NCI-H2196 (cell line): Measurements from ENCODE around the gene R3HDM1.
"Not testable (repeated sequence)": the region's sequence is repeated elsewhere in the genome, so short reads cannot be mapped to it uniquely, and the experiment has no call there.

Experiments used
- DNase-seq: peaks from one replicate; lab custom pipeline; 2025; ENCODE audit not compliant: unreplicated experiment; lab: John Stamatoyannopoulos, UW

Gene R3HDM1

DNA sequence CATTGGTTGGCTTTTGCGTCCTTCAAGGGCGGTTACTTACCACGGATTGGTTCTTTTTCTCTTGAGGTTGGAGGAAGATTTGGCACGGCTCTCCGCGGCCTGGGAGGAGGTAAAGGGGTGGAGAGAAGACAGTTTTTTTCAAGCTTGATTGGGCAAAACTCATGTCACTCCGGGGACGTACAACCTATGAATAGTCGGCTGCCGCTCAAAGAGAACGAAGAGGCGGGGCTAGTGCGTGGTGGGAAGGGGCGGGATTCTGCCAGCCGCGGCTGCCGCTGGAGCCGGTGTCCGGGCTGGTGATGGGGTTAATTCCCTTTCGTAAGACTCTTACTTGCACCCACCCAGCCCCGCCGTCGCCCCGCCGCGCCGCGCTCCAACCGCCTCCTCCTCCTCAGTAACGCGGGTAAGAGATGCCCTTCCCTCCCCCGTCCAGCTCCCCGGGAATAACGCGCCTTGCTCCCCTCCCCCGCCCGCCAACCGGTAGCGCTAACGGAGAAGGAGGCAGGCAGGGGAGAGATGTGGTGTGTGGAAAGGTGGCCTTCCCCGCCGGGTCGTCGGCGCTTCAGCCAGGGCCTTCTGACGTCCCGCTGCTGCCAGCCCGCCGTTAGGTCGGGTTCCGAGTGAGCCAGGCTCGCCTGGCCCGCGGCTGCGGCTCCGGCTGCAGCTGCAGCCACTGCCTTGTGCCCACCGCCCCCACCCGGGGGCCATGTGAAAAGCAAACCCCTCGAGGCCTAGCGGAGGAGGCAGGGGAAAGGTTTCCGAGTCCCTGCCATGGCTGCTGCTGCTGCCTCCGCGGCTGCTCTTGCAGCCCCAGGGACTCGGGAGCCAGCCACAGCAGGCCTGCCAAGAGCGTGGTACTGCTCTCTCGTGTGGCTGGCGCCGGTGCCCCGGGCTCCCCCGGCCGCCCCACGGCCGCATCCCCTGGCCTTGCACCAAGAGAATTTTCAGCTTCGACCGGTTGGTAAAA is at the start of gene R3HDM1:
Gene R3HDM1 (plus strand): TSS at position 254 of the 967 bp plus-strand sequence. CDS start 73,362 bp downstream, outside the sequence.
- DNase-seq: peak; percentile 99

DNA sequence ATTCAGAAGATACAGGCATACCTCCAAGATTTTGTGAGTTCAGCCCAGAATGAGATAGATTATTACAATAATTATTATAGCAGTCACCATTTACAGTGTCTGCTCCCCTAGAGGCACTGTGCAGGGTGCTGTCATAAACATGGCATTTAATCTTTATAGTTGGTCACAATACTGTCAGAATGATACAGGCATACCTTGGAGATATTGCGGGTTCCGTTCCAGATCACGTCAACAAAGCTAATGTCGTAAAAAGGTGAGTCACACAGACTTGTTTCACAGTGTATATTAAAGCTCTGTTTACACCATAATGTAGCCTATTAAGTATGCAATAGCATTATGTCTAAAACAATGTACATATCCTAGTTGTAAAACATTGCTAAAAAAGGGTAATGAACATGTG is 45.8 kb upstream of the R3HDM1 start:
- no peak for DNase-seq

DNA sequence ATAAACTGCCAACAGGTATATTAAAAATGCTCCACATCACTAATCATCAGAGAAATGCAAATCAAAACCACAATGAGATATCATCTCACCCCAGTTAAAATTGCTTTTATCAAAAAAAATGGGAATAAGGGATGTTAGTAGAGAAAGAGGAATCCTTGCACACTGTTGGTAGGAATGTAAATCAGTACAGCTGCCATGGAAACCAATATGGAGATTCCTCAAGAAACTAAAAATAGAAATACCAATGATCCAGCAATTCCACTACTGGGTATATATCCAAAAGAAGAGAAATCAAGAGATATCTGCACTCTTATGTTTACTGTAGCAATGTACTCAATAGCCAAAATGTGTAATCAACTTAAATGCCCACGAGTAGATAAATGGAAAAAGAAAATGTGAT is 40.9 kb upstream of the R3HDM1 start:
- no peak for DNase-seq

- DNase-seq: no peak
Measured at GRCh38 chr2:135494503-135494902, 36.8 kb upstream of the R3HDM1 start.

- DNase-seq: no peak
Measured at GRCh38 chr2:135494917-135495316, 36.4 kb upstream of the R3HDM1 start.

GRCh38 chr2:135498588-135498987 is 32.7 kb upstream of the R3HDM1 start:
- DNase-seq: not testable (repeated sequence)

DNA sequence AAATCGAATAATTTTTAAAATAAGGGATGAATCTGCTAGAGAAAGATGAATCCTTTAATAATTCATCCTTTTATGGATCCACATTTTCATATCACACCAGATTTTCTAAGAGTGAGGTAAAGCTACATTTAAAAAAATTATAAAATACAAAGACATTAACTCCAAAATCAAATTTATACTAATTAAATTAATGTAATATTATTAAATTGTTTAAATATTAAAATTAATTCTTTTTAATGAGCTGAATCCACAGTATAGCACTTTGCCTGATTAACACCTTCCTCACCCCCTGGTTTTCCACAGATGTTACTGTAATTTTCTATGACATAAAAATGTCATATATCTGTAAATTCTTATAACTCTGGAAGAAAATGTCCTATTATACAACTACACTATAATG is 26.5 kb upstream of the R3HDM1 start:
- no peak for DNase-seq

DNA sequence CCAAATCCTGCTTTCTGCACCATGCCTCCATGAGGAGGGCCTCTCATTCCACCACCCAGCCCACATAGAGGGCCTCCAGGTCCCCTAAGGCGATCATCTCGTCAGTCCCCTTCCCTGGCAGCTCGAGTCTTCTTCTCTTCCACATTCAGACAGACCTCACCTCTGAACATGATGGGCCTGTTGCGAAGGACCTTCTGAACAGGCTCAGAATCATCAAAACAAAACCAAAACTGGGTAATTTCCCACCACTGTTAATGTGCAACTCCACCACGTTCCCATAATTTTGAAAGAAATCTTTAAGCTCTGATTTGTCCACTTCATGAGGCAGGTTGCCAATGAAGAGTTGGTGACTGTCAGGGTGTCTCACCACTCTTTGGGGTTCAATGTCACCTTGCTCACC is 20.7 kb upstream of the R3HDM1 start:
- no peak for DNase-seq

DNA sequence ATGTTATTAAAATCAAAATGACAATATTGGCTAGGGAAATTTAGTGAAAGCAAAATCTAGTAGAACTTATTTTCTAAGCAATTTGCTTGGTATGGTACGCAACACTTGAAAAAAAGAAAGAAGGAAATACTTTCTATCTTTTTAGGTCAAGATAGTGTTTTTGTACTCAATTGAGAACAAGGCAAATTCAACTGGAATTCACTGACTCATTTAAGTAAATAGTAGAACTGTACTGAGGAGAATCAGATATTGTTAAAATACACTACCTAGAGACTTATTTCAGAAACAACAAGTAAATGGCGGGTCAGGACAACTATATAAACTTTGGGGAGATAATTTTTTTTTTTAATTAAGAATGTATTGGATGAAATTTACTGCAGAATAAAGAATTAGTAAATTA is 19.2 kb upstream of the R3HDM1 start:
- DNase-seq: no peak

GRCh38 chr2:135525786-135526185 is 5.5 kb upstream of the R3HDM1 start:
- DNase-seq: no peak

DNA sequence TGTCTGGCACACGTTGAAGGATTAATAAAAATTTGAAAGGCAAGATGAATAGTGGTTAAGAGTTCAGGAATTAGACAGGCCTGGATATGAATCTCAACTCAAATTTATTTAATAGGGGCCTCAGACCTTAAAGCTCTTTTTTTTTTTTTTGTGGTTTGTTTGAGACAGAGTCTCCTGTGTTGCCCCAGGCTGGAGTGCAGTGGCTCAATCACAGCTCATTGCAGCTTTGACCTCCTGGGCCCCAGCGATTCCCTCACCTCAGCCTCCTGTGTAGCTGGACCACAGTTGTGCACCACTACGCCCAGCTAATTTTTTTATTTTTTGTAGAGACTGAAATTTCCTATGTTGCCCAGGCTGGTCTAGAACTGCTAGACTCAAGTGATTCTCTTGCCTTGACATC is 3.3 kb upstream of the R3HDM1 start:
- no peak for DNase-seq

DNA sequence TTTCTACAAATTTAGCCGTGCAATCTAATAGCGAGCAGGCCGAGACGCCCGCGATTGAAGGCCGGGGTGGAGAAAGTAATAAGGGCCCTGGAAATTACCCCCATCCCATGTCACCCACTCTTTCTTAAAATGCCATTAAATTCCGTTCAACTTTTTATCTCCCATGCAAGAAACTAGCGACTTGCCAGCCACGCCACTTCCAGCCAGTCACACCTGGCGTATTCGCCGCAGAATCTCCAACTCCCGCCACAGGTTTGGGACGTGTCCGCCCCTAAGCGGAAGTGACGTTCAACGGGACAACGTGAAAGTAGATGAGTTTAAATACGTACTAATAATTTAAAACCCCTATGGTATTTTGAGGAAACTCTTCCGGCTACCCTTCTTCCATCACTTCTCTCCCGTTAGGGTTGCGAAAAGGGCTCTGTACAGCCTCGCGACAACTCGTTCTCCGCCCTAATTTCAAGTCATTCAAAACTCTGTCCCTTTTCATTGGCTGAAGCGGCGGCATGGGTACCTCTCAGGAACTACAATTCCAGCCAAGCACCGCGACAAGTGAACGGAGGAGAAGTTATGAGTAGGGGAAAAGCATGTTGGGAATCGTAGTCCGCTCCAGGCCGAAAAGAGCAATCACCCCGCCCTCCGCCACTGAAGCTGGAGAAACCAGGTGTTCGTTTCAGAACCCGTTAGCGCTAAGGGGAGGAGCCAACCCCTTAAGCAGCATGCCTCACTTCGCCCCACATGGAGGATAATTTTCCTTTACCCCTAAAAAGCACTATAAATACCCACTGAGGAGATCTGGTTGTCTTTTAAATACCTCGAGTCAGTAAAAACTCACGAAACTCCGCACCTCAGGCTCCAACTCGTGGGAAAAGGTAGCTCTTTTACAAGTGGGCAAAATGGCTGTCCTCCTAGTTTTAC is 712 bp upstream of the R3HDM1 start, which contains the start of gene ZRANB3:
Gene ZRANB3 (minus strand): TSS at position 906 of the 918 bp plus-strand sequence.
- DNase-seq: peak; percentile 96

- no peak for DNase-seq
Measured at GRCh38 chr2:135532581-135532980, 1.3 kb downstream of the R3HDM1 start.

- not testable (repeated sequence) for DNase-seq
Measured at GRCh38 chr2:135533545-135533944, 2.3 kb downstream of the R3HDM1 start.

DNA sequence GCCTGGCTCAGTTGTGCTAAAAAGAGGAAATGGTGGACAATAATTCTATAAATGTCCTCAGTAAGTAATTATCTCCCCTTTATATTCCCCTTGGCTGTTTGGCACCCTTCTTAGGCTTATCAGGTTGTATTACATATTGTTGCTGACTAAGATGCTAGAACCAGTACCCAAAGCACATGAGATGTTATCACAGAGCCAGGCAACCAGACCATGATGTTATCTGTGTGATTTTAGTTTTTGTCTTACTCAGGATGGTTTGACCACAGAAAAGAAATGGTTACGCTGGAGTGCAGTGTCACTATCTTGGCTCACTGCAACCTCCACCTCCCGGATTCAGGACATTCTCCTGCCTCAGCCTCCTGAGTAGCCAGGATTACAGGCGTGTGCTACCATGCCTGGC is 15.2 kb downstream of the R3HDM1 start:
- no peak for DNase-seq

DNA sequence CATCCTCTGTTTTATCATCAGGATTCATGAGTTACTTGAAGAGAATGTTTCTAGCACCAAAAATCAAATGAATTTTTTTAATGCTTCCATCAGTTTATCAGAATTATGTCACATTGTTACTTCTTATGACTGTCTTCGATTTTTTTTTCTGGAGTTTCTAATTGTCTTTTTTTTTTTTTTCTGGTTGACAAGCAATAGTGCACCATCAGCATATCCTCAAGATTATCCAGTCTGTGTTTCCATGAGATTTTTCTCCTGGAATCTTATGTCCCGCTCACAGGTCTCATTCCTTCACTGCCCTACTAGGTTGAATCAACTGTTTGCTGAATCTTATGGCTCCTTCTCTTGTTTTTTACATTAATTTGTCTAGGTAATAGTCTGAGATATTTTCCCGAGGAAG is 16.0 kb downstream of the R3HDM1 start:
- no peak for DNase-seq

DNA sequence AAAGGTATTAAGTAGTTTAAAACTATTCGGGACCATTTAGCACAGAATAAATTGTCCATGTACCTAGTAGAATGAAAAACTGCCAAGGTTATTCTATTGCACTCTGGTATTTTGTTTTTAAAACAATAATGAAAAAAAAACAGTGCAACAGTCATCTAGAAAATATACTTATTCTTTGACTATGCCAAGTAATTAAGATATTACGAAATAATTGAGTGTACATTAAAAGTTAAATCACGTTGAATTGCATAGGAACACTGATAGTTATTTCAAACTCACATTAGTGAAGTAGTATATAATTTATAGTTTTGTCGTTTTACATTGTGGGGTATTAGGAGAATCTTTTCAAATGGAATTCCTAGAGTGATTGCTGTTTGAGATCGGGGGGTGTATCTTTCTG is 20.1 kb downstream of the R3HDM1 start:
- DNase-seq: no peak

GRCh38 chr2:135552887-135553286 is 21.6 kb downstream of the R3HDM1 start:
- DNase-seq: no peak

GRCh38 chr2:135555311-135555710 is 24.0 kb downstream of the R3HDM1 start:
- no peak for DNase-seq

DNA sequence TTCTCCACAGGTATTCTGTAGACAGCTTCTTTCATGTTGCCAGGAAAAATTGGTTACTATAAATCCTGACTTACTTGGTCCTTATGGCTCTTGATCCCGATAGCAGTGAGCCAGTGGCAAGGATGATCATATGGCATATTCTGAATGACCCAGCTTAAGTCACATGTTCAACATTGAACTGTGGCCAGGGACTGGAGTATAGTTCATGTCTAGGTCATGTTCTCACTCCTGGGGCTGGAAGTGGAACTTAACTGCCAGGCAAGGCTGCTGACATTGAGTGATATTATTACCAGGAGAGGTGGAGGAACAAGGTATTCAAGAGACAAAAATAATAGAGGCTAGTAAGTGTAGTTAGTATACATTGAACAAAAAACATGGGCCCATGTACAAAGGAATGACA is 26.2 kb downstream of the R3HDM1 start:
- DNase-seq: no peak

DNA sequence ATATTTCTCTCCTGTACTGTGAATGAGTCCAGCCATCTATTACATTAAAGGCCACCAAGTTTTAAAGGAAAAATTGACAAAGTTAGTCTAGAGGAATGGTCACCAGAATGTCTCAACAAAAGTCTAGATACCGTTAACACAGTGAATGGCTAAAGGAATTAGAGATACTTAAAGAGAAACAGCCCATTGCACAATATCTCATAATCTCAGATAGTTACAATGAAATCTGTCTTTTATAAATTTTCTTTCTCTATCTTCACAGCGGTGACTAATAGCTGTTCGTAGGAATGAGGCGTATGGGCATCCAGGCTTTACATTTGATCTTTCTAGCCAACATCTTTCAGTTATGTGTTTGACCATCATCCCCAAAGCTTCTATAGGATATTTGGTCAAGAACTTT is 30.6 kb downstream of the R3HDM1 start:
- DNase-seq: no peak

- DNase-seq: no peak
Measured at GRCh38 chr2:135563793-135564192, 32.5 kb downstream of the R3HDM1 start.
